Epidermal melanocyte (primary cell): ENCODE data around the gene NAP1L4.
"Not testable (repeated sequence)": the region's sequence is repeated elsewhere in the genome, so short reads cannot be mapped to it uniquely, and the experiment has no call there.

Experiments used
- DNase-seq: peaks from one replicate; pipeline ENCODE4 v3.0.0; 2011; ENCODE audit warnings: low spot score; ENCODE audit not compliant: insufficient read length

NAP1L4 gene

DNA sequence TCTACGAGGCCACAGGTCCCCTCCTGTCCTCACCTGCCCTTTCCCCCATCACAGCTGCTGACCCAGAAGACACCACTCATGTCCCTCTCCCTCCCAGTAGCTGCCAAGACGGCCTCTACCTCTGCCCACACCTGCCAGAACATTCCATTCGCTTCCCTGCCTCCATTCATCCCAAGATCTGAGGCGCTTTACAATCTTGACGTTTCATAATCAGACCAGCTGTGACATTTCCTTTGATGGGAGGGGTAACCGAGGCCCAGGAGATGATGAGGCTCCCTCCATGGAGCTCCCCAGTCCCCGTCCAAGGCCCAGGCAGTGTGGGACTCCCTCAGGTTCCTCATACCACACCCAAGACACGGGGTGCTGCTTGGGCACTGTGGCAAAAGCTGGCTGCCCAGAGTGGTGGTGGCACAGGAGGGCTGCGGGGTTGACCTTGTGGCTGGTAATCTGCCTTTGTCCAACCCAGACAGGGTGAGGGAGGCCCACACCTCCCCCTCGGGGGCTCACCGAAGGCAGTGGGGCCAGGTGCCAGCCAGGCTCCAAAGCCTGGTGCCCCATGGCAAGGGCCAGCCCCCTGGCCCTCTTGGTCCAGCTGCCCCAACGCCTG is 80.2 kb downstream of the NAP1L4 start:
- no peak for DNase-seq

DNA sequence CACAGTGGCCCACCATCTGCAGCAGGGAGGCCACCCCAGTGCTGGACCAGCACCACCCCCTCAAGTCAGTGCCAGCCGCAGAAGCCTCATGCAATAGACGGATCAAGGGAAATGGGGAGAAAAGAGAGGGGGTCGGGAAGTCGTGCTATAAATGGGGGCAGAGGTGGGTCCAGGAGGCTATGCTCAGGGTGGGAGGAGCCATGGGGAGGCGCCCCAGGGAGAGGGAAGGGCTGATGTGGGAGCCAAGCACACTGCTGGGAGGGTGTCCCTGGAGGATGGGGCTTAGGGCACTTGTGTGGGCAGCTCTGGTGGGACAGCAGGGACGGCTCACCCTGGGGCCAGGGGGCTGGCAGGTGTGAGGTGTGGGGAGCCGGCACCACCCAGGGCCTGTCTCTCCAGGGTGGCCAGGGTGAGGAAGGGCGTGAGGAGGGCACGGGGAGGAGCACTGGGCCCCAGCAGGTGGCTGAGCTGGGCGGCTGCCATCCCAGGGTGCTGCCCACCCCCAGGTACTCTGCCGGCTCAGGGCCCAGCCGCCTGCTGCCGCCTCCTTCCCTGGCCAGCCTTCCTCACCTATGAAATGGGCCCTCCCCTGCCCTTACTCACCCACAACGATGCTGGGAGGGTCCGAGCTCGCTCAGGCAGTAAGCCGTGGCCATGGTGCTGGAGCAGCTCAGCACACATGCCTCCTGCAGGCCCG is 80.9 kb downstream of the NAP1L4 start:
- no peak for DNase-seq

DNA sequence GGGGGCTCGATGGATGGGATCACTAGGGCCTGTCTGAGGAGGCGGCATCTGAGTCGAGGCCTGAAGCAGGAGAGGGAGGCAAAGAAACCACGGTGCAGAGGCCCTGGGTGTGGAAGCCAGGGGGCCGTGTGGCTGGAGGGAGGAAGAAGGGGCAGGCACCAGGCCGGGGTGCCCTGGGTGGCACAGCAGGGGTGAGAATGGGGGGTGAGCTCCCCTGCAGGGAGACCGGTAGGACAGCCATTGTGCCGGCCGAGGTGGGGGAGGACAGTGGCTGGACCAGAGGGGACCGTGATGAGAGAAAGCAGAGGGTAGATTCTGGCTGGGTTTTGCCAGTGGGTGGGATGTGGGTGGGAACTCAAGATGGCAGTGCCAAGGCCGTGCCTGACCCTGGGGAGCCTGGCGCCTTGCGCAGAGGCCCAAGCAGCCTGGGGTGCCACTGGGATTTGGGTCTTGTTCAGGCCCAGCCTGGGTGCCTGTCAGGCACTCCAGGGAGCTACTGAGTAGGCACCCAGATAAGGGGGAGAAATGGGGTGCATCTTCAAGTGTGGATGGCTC is 81.7 kb downstream of the NAP1L4 start:
- DNase-seq = no peak

DNA sequence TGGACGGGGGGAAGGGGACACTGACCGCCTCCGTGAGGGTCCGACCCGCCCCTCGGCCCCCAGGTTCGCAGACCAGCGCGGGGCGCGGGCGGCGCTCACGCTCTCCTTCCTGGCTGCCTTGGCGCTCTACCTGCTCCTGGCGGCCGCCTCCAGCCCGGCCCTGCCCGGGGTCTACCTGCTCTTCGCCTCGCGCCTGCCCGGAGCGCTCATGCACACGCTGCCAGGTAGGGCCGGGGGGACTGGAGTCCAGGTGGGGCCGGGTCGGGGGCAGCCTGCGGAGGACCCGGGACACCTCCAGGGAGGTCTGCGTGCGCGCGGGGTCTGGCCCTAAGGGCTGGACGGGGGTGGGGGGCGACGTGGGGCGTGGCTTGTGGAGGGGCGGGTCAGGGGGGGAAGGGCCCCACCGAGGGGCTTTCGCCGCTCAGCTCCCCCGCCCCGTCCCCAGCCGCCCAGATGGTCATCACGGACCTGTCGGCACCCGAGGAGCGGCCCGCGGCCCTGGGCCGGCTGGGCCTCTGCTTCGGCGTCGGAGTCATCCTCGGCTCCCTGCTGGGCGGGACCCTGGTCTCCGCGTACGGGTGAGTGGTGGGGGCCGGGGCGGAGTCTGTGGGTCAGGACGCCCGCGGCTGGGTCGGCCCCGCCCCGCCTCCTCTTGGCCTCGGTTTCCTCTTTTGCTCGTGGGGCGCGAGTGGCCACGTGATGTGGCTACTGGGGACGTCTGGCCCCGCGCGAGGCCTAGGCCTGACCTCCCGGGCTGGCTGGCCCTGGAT is 82.8 kb downstream of the NAP1L4 start:
- no peak for DNase-seq

DNA sequence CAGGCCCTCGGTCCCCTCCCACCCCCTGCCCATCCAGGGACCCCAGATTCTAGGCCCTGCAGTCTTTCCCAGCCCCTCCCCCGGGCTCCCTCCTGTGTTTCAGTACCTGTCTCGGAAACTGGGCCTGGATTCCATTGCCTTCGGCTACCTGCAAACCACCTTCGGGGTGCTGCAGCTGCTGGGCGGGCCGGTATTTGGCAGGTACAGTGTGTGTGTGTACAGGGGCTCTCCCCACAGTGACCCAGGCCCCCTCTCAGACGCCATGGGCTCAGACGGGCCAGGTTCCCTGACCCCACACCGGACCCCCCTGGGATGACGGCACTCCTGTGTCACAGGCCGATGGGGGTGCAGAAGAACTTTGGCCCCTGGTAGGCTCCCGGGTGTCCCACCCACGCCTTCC is 84.0 kb downstream of the NAP1L4 start:
- no peak for DNase-seq

DNA sequence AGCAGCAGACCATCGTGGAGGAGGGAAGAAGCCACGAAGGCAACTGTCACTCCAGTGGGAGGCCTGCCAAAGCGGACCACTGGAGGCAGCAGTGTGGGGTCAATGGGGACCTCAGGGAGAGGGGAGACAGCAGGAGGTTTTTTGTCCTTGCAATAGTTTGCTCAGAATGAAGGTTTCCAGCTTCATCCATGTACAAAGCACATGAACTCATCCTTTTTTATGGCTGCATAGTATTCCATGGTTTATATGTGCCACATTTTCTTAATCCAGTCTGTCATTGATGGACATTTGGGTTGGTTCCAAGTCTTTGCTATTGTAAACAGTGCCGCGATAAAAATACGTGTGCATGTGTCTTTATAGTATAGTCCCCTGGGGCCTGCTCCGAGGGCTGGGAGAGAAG is 86.8 kb downstream of the NAP1L4 start:
- not testable (repeated sequence) for DNase-seq

DNA sequence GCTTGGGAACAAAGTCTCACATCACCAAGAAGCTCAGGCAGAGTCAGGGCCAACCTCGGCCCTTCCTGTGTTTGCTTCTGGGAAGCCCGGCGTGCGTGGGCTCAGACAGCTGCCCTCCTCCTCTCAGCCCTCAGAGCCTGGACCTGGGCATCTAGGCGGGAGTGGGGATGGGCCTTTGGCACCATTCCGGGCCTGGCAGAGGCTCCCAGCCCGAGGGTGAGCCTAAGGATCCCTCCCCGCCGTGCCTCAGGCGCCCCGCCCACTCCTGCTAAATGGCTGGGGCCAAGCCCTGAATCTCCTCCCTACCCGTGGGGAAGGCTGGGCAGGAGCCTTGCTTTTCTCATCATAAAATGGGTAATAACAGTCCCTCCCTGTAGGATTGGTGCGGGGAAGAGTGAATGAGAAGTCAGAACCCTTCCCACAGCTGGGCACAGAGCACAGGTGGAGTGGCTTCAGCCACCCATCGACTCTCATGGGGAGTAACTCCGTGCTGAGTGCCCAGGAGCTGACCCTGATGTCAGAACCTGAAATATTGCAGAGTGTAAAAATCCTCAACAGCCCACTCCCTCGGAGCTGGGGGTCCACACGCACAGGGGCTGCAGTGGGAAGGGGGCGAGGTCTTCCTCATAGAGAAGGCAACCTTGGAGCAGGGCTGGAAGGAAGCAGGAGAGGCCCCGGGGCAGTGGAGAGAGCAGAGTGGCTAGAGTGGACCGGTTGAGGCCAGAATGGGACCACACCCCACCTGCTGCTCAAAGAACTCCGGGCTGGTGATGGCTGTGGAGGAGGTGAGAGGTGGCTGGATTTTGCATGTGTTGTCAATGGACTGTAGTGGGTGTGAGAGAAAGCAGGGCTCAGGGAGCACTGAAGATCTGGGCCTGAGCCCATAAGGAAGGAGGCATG is 87.7 kb downstream of the NAP1L4 start:
- DNase-seq = no peak

DNA sequence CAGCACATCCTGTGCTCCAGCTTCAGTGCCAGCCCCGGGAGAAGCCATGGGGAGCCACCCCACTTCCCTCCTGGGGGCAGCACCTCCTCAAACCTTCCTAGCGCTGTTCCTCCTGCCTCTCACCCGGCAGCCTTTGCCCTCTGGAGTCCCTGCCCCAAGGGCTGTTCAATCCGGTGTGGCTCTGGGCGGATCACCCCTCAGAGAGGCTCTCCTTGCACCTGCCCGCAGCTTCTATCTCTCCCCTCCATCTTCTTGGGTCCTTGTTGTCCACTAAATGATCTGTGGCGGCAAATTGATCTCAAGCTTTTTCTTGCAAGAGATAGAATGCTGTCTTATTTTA is 88.5 kb downstream of the NAP1L4 start:
- DNase-seq = no peak

DNA sequence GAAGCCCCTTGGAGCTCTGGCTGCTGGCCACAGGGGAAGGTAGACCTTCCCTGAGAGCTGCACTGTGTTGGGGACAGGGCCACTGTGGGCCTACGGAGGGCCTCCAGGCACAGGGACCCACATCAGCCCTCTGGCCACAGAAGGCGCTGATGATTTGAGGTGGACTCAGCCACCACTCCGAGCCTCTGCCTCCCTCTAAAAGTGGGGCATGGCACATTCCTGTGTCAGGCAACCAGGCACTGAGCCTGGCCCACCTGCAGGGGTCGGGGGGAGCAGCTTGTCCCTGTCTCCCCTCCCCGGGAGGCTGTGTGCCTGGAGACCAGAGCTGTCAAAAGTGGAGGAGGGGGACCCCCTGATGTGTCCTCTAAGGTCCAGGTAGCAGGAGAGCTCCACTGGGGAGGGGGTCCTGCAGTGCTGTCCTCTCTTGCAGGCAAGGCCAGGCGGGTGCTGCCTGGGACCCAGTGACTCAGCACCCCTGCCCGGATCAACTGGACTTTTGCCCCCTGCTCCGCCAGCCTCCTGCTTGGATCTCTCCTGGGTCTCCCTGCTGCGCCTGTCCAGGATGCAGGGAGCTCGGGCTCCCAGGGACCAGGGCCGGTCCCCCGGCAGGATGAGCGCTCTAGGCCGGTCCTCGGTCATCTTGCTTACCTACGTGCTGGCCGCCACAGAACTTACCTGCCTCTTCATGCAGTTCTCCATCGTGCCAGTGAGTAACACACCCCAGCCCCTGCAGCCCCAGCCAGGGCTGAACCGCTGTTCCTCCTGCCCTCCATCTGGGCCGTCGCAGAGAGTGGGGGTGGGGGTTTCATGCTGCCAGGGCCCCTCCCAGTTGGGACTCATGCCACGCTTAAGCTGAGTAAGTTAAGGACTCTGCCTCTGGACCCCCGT is 89.1 kb downstream of the NAP1L4 start:
- no peak for DNase-seq

DNA sequence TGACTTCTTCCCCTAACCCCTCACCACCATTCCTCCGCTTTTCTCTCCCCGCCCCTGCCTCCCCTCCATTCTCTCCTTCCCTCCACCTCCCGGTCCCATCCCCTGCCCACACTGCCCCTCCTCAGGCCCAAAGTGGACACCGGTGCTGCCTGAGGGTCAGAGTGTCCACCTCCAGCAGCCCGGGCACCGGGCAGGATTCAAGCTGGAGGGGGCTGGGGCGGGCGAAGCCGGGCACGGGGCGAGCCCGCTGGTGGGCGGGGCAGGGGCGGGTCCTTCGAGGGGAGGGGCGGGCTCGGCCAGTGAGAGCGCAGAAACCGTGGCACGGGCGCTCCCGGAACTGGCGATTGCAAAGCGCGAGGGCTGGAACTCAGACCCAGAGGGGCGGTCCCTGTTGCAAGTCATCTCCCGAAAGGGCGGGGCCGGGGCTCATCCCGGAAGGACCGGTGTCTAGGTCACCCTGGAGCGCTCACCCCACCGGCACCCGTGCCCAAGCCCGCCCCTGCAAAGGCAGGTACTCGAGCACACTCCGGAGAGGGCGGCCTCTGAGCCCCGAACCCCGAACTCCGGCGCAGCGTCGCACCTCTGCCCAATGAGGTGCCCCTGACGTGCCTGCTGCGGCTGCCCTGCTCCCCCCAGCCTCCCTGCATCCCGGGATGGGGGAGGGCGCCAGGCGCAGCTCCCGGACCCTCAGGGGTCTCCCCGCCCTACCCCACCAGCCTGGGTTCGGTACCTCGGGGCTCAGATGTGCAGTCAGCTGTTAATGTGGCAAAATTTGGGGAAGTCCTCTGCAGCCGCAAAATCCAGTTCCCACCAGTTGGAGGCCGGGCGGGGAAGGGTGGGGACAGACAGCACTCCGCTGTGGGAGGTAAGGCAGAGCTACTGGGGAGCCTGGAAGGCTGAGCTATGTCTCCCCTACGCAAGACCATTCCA is 90.0 kb downstream of the NAP1L4 start:
- peak; percentile 98 for DNase-seq

DNA sequence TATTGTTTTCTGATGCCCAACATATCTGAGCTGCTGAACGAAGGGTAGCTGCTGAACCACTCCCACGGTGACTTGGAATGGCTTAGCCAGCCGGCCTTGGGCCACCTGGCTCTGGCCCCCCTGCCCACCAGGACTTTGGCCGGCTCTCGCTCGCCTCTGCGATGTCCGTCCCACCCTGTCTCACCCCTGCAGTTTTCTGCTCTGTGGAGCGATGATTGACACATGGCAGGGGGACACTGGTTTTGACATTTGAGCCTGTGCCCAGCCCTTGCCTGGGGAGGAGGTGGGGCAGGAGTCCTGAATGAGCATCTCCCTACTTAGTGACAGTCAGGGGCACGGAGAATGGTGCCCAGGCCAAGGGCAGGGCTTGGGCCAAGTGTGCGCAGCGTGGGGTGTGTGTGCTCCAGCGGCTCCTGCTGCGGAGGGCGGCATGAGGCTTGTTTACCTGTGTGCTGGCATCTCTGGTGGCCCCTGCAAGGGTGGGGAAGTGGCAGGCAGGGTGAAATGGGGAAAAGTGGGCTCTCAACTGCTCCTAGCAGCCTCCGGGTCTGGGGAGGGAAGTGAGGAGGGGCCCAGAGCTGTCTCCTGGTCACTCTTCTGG is 90.8 kb downstream of the NAP1L4 start:
- DNase-seq = no peak

DNA sequence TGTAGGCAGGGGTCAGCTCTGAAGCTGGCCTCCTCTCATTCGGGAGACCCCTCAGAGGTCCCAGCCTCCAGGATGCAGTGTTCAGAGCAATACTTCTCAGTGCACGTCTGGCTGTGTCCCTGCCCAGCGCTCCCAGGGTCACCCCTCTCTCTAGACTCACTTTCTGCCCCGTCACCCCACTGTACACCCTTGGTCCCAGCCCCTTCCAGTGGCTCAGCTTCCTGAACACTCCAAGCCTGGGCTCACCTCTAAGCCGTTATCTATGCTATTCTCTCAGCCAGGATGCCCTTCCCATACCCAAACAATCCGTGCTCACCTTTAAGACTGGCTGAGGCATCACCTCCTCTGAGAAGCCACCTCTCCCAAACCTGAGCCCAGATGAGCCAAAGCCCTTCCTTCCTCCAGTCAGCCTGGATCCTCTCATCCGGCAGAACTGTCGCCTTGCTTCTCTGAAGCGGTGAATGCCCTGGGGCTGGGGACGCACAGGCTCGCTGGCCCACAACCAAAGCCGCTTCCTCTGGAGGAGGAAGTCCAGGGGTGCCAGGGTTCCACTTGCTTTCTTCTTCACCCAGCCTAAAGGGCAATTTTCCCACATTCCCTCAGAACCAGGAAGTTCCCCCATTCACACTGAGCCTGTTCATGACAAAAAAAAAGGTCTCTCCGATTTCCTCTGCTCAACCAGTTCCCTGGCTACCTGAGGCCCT is 92.9 kb downstream of the NAP1L4 start:
- no peak for DNase-seq

DNA sequence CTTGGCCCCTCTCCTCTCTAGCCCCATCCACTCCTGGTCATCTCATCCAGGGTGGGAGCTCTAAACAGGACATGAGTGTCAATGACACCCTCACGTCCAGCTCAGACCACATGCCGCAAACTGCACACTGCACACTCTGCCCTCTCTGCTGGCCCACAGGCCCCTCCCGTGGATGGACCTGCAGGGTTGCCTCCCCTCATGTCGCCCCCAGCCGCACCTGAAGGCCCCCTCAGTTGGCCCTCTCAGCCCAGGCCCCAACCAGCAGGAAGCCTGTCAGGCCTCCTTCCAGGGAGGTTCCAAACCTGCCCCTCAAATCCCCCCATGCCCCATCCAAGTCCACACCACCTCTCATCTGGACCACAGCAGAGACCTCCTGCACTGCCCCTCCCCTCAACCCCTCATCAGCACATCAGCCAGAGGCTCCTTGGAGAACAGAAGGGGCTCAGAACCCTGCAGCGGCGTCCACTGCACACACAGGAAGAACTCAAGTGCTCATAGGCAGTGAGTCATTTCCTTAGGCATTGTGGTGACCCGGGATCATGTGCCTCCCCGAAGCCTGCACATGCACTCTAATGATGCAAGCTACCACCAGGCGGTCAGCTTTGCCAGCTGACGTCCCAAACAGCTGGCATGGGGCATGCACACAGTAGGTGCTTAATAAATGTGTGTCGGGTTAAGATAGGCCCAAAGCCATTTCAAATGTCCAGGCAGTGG is 93.6 kb downstream of the NAP1L4 start:
- DNase-seq = peak; percentile 83

DNA sequence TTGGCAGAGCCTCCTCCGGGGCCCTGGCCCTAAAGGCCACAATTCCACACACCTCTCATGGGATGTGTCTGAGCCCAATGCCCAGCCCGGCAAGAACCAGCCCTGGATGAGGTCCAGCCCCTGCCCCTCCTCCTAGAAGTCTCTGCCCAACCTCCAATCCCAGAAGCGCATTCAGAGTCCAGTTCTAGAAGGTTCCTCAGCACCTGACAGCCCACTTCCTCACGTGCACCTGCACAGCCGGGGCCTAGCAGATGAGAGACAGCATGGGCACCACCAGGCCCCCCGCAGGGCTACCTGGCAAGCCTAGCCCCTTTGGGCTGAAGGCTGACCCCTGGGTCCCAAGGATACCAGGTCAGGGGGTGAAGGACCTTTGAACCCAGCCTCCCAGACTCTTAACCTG is 95.1 kb downstream of the NAP1L4 start:
- DNase-seq = no peak

DNA sequence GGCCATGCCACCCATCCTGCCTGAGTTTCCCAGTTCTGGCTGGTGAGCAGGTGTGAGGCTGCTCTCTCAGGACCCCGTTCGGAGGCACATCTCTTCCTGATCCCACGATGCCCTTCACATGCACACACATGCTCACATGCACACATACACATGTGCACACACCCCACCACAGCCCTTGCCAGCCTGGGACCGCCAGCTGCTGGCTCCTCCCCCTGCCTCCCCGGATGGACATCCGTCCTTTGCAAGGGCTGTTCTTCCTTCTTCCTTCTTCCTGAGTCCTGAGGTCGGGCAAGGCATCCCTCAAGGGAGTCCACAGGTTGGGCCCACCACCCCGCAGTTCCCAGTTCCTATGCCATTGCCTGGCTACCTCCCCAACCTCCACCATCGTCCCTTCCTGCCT is 96.1 kb downstream of the NAP1L4 start:
- DNase-seq = no peak
